ENCODE data around the gene AMY1C. TPM values are rescaled to one million over a fixed set of nuclear protein-coding genes. Genes with fewer than 3 reads are reported as not detected.
"Not testable (repeated sequence)": the region's sequence is repeated elsewhere in the genome, so short reads cannot be mapped to it uniquely, and the experiment has no call there.

The AMY1C gene
- total and polyA plus RNA-seq, 2 experiments from 2014 or later = not detected

GRCh38 chr1:103738031-103738430 lies 11.7 kb upstream of the AMY1C start:
- H3K79me2 ChIP-seq (ENCODE audit: insufficient read depth); in situ Hi-C loops (cut with MboI); H4K20me1 ChIP-seq (ENCODE audit: insufficient read depth); H3K4me1 ChIP-seq (ENCODE audit: insufficient read depth); H3K9ac ChIP-seq; DNase-seq; H3F3A ChIP-seq (ENCODE audit: insufficient read depth); H2AFZ ChIP-seq; H3K27me3 ChIP-seq (replicated peaks; ENCODE audit: insufficient read depth); H3K36me3 ChIP-seq (ENCODE audit: low read depth); H3K9me3 ChIP-seq (ENCODE audit: low read depth); H3K27ac ChIP-seq; H3K9me2 ChIP-seq (ENCODE audit: insufficient read depth); H3K4me3 ChIP-seq; H3K4me2 ChIP-seq (ENCODE audit: unreplicated experiment): not testable (repeated sequence)
- no CpG with 5 or more reads among the region's 3 CpGs for WGBS, 2 experiments (ENCODE audit: low coverage in 1 of 2, low lambda C conversion rate in 2 of 2, missing lambda C conversion rate in 2 of 2)

- H3K27ac ChIP-seq; H3K9me3 ChIP-seq (ENCODE audit: low read depth); H3K9ac ChIP-seq; DNase-seq; H3K4me1 ChIP-seq (ENCODE audit: insufficient read depth); H2AFZ ChIP-seq; H3K27me3 ChIP-seq (replicated peaks; ENCODE audit: insufficient read depth); H3K9me2 ChIP-seq (ENCODE audit: insufficient read depth); H4K20me1 ChIP-seq (ENCODE audit: insufficient read depth); H3K4me3 ChIP-seq; H3K79me2 ChIP-seq (ENCODE audit: insufficient read depth); in situ Hi-C loops (cut with MboI); H3K4me2 ChIP-seq (ENCODE audit: unreplicated experiment); H3K36me3 ChIP-seq (ENCODE audit: low read depth); H3F3A ChIP-seq (ENCODE audit: insufficient read depth): not testable (repeated sequence)
- WGBS, 2 experiments (ENCODE audit: low coverage in 1 of 2, low lambda C conversion rate in 2 of 2, missing lambda C conversion rate in 2 of 2) = no CpG with 5 or more reads among the region's 4 CpGs
These were observed 5.2 kb upstream of the AMY1C start for GRCh38 chr1:103744449-103744848.

- H3K36me3 ChIP-seq (ENCODE audit: low read depth); H4K20me1 ChIP-seq (ENCODE audit: insufficient read depth); H3F3A ChIP-seq (ENCODE audit: insufficient read depth); H3K4me1 ChIP-seq (ENCODE audit: insufficient read depth); H3K27ac ChIP-seq; H3K4me3 ChIP-seq; H3K9me3 ChIP-seq (ENCODE audit: low read depth); in situ Hi-C loops (cut with MboI); H3K27me3 ChIP-seq (replicated peaks; ENCODE audit: insufficient read depth); H2AFZ ChIP-seq; H3K79me2 ChIP-seq (ENCODE audit: insufficient read depth); DNase-seq; H3K9me2 ChIP-seq (ENCODE audit: insufficient read depth); H3K4me2 ChIP-seq (ENCODE audit: unreplicated experiment); H3K9ac ChIP-seq: not testable (repeated sequence)
- no CpG with 5 or more reads among the region's 4 CpGs for WGBS, 2 experiments (ENCODE audit: low coverage in 1 of 2, low lambda C conversion rate in 2 of 2, missing lambda C conversion rate in 2 of 2)
These were observed 4.7 kb upstream of the AMY1C start for GRCh38 chr1:103745040-103745439.

GRCh38 chr1:103748273-103748672 lies 1.4 kb upstream of the AMY1C start:
- H3K79me2 ChIP-seq (ENCODE audit: insufficient read depth); H3K9me2 ChIP-seq (ENCODE audit: insufficient read depth); H3K27me3 ChIP-seq (replicated peaks; ENCODE audit: insufficient read depth); H3K27ac ChIP-seq; H3K36me3 ChIP-seq (ENCODE audit: low read depth); H2AFZ ChIP-seq; H3K9me3 ChIP-seq (ENCODE audit: low read depth); H3F3A ChIP-seq (ENCODE audit: insufficient read depth); H3K4me1 ChIP-seq (ENCODE audit: insufficient read depth); H3K4me2 ChIP-seq (ENCODE audit: unreplicated experiment); H3K9ac ChIP-seq; in situ Hi-C loops (cut with MboI); H4K20me1 ChIP-seq (ENCODE audit: insufficient read depth); DNase-seq; H3K4me3 ChIP-seq: not testable (repeated sequence)
- no CpG with 5 or more reads among the region's 6 CpGs for WGBS, 2 experiments (ENCODE audit: low coverage in 1 of 2, low lambda C conversion rate in 2 of 2, missing lambda C conversion rate in 2 of 2)

GRCh38 chr1:103761896-103762295 lies 12.2 kb downstream of the AMY1C start:
- H3K27ac ChIP-seq = no peak overlapping the region
- no peaks in the 10 kb centered on the region for H3K9me3 ChIP-seq (ENCODE audit: low read depth)
- TF ChIP-seq EZH2 (IDR thresholded peaks at IDR 0.05; ENCODE audit: insufficient read depth, poor library complexity, severe bottlenecking) = no peak
- H3K4me3 ChIP-seq = no peak overlapping the region
- no peaks in the 10 kb centered on the region for H3K27me3 ChIP-seq (replicated peaks; ENCODE audit: insufficient read depth)
- H3K4me1 ChIP-seq (ENCODE audit: insufficient read depth) = no peaks in the 10 kb centered on the region
- H3K36me3 ChIP-seq (ENCODE audit: low read depth) = no peaks in the 10 kb centered on the region
- H3F3A ChIP-seq (ENCODE audit: insufficient read depth) = no peaks in the 10 kb centered on the region
- H3K9ac ChIP-seq = no peak overlapping the region
- no peak overlapping the region for H3K4me2 ChIP-seq (ENCODE audit: unreplicated experiment)
- no peak overlapping the region for H2AFZ ChIP-seq
- no peaks in the 10 kb centered on the region for H4K20me1 ChIP-seq (ENCODE audit: insufficient read depth)
- no peaks in the 10 kb centered on the region for H3K79me2 ChIP-seq (ENCODE audit: insufficient read depth)
- in situ Hi-C loops (cut with MboI) = no loop called here
- no peak for DNase-seq
- H3K9me2 ChIP-seq (ENCODE audit: insufficient read depth) = no peaks in the 10 kb centered on the region

GRCh38 chr1:103779932-103780331 lies 30.2 kb downstream of the AMY1C start:
- no peak overlapping the region for H3K4me3 ChIP-seq
- H3K4me2 ChIP-seq (ENCODE audit: unreplicated experiment) = no peak overlapping the region
- H3K9me2 ChIP-seq (ENCODE audit: insufficient read depth) = no peaks in the 10 kb centered on the region
- in situ Hi-C loops (cut with MboI) = no loop called here
- H3K36me3 ChIP-seq (ENCODE audit: low read depth) = no peaks in the 10 kb centered on the region
- no peak overlapping the region for H3K27ac ChIP-seq
- no peak for TF ChIP-seq EZH2 (IDR thresholded peaks at IDR 0.05; ENCODE audit: insufficient read depth, poor library complexity, severe bottlenecking)
- TF ChIP-seq EZH2phosphoT487 (IDR thresholded peaks at IDR 0.05; ENCODE audit: insufficient read depth, low read depth) = no peak
- H3K79me2 ChIP-seq (ENCODE audit: insufficient read depth) = no peaks in the 10 kb centered on the region
- H3K27me3 ChIP-seq (replicated peaks; ENCODE audit: insufficient read depth) = no peaks in the 10 kb centered on the region
- H3K9ac ChIP-seq = no peak overlapping the region
- H2AFZ ChIP-seq = no peak overlapping the region
- no peaks in the 10 kb centered on the region for H3F3A ChIP-seq (ENCODE audit: insufficient read depth)
- H3K4me1 ChIP-seq (ENCODE audit: insufficient read depth) = no peaks in the 10 kb centered on the region
- no peak for DNase-seq
- no peaks in the 10 kb centered on the region for H3K9me3 ChIP-seq (ENCODE audit: low read depth)
- no peaks in the 10 kb centered on the region for H4K20me1 ChIP-seq (ENCODE audit: insufficient read depth)

All from GM23248 (cell line).